Large intestine (tissue), 3 donors: ENCODE data around the gene ITGAE. TPM values are rescaled to one million over a fixed set of nuclear protein-coding genes. Genes with fewer than 3 reads are reported as not detected.
A peak's percentile ranks its signal among the peaks of the same experiment; 100 is the strongest.
"Not testable (repeated sequence)": the region's sequence is repeated elsewhere in the genome, so short reads cannot be mapped to it uniquely, and the experiment has no call there.

Source experiments
- DNase-seq, 2 donors: peaks; one replicate each; pipeline versions ENCODE4 v3.0.0 to v3.0.0-alpha.2; 2013
- H3K27ac ChIP-seq: one replicate; pipeline ENCODE4 v1.5.1; 2013; ENCODE audit warnings: low read length
- H3K27me3 ChIP-seq: 2 replicates; pipeline ENCODE4 v1.6.1; 2013; ENCODE audit warnings: low read length; ENCODE audit not compliant: control insufficient read depth, insufficient read depth
- H3K36me3 ChIP-seq: 2 replicates; pipeline ENCODE4 v1.6.1; 2013; ENCODE audit warnings: low read length; ENCODE audit not compliant: control insufficient read depth, insufficient read depth
- H3K4me1 ChIP-seq: one replicate; pipeline ENCODE4 v1.6.1; 2013; ENCODE audit warnings: low read length; ENCODE audit not compliant: control insufficient read depth, insufficient read depth
- H3K4me3 ChIP-seq: one replicate; pipeline ENCODE4 v1.5.1; 2013; ENCODE audit warnings: low read length
- H3K9me3 ChIP-seq: one replicate; pipeline ENCODE4 v1.6.1; 2013; ENCODE audit warnings: mild to moderate bottlenecking, low read depth, low read length, moderate library complexity; ENCODE audit not compliant: control insufficient read depth
- WGBS: methylation state at CpG from one replicate; pipeline ENCODE4 v1.1.5; 2013; ENCODE audit warnings: low lambda C conversion rate; ENCODE audit not compliant: insufficient coverage; 5-methylcytosine and 5-hydroxymethylcytosine counted together
- polyA plus RNA-seq: library from polyadenylated mRNA; unstranded; fragments of 120-200 nt; gene quantifications from one replicate; pipeline ENCODE4 v1.2.1, GENCODE V29; 2013

Gene ITGAE
- polyA plus RNA-seq, 1 donor = 45.8 TPM

GRCh38 chr17:3715296-3715695 lies 85.7 kb downstream of the ITGAE start:
- WGBS = 100% methylated on average over 1 of the region's 8 CpGs
- H3K4me3 ChIP-seq = no peak overlapping the region
- peaks cover 12% of the 10 kb centered on the region for H3K4me1 ChIP-seq
- DNase-seq = no peak
- H3K27me3 ChIP-seq = no peaks in the 10 kb centered on the region
- H3K9me3 ChIP-seq = no peaks in the 10 kb centered on the region
- H3K36me3 ChIP-seq = peaks cover 52% of the 10 kb centered on the region
- H3K27ac ChIP-seq = no peak overlapping the region

GRCh38 chr17:3712811-3713463 lies 88.1 kb downstream of the ITGAE start:
- H3K4me3 ChIP-seq = no peak overlapping the region
- peaks cover 3% of the 10 kb centered on the region for H3K4me1 ChIP-seq
- DNase-seq = no peak
- no peak overlapping the region for H3K27ac ChIP-seq
- no peaks in the 10 kb centered on the region for H3K27me3 ChIP-seq
- peaks cover 48% of the 10 kb centered on the region for H3K36me3 ChIP-seq
- no peaks in the 10 kb centered on the region for H3K9me3 ChIP-seq
- WGBS = 80% methylated on average over 2 of the region's 13 CpGs

GRCh38 chr17:3710951-3711383 lies 90.0 kb downstream of the ITGAE start:
- Histone ChIP-seq H3K4me3 (no peak overlapping the region), H3K4me1 (no peaks in the 10 kb centered on the region), H3K9me3 (no peaks in the 10 kb centered on the region), H3K27me3 (no peaks in the 10 kb centered on the region), H3K27ac (no peak overlapping the region), H3K36me3 (peaks cover 30% of the 10 kb centered on the region)
- 90% methylated on average over 2 of the region's 5 CpGs for WGBS
- DNase-seq = no peak

GRCh38 chr17:3708366-3708765 lies 92.6 kb downstream of the ITGAE start:
- no CpG with 5 or more reads among the region's 3 CpGs for WGBS
- Histone ChIP-seq H3K36me3 (peaks cover 14% of the 10 kb centered on the region), H3K9me3 (no peaks in the 10 kb centered on the region), H3K4me1 (no peaks in the 10 kb centered on the region), H3K4me3 (no peak overlapping the region), H3K27me3 (no peaks in the 10 kb centered on the region), H3K27ac (no peak overlapping the region)
- no peak for DNase-seq

- DNase-seq, H3K36me3 ChIP-seq, H3K9me3 ChIP-seq, H3K4me3 ChIP-seq, H3K27ac ChIP-seq, H3K4me1 ChIP-seq, H3K27me3 ChIP-seq: not testable (repeated sequence)
- no CpG with 5 or more reads among the region's 1 CpG for WGBS
Measured at GRCh38 chr17:3705718-3705984, 95.3 kb downstream of the ITGAE start.

- Histone ChIP-seq H3K9me3 (no peaks in the 10 kb centered on the region), H3K4me3 (no peak overlapping the region), H3K36me3 (no peaks in the 10 kb centered on the region), H3K27ac (no peak overlapping the region), H3K4me1 (no peaks in the 10 kb centered on the region), H3K27me3 (no peaks in the 10 kb centered on the region)
- WGBS = 100% methylated on average over 1 of the region's 20 CpGs
- DNase-seq = no peak
Measured at GRCh38 chr17:3704931-3705717, 95.9 kb downstream of the ITGAE start.

GRCh38 chr17:3702041-3702539 lies 98.9 kb downstream of the ITGAE start:
- H3K27ac ChIP-seq, H3K4me1 ChIP-seq, H3K9me3 ChIP-seq, DNase-seq, H3K36me3 ChIP-seq, H3K4me3 ChIP-seq: not testable (repeated sequence)
- WGBS = no CpG with 5 or more reads among the region's 7 CpGs
- peaks cover 16% of the 10 kb centered on the region for H3K27me3 ChIP-seq

- Histone ChIP-seq H3K27me3 (peaks cover 36% of the 10 kb centered on the region), H3K9me3 (no peaks in the 10 kb centered on the region), H3K36me3 (no peaks in the 10 kb centered on the region), H3K4me3 (no peak overlapping the region), H3K27ac (no peak overlapping the region), H3K4me1 (peaks cover 10% of the 10 kb centered on the region)
- no CpG with 5 or more reads among the region's 4 CpGs for WGBS
- peak; percentile 57 to 79 for DNase-seq
Measured at GRCh38 chr17:3699951-3700350, 101.0 kb downstream of the ITGAE start.

- DNase-seq = no peak
- Histone ChIP-seq H3K4me3 (no peak overlapping the region), H3K27me3 (peaks cover 52% of the 10 kb centered on the region), H3K27ac (no peak overlapping the region), H3K36me3 (no peaks in the 10 kb centered on the region), H3K9me3 (no peaks in the 10 kb centered on the region), H3K4me1 (peaks cover 10% of the 10 kb centered on the region)
- WGBS = no CpG with 5 or more reads among the region's 4 CpGs
Measured at GRCh38 chr17:3698139-3698538, 102.8 kb downstream of the ITGAE start.

- H3K9me3 ChIP-seq = no peaks in the 10 kb centered on the region
- peaks cover 57% of the 10 kb centered on the region for H3K27me3 ChIP-seq
- H3K36me3 ChIP-seq = no peaks in the 10 kb centered on the region
- DNase-seq = no peak
- H3K4me1 ChIP-seq = peaks cover 10% of the 10 kb centered on the region
- H3K4me3 ChIP-seq = no peak overlapping the region
- no peak overlapping the region for H3K27ac ChIP-seq
- no CpG with 5 or more reads among the region's 12 CpGs for WGBS
Measured at GRCh38 chr17:3697103-3697476, 103.9 kb downstream of the ITGAE start.
